Adipocyte (in vitro differentiated cells): ENCODE data around the gene DENND1A.
A peak's percentile ranks its signal among the peaks of the same experiment; 100 is the strongest.

Experiments
- DNase-seq: peaks from one replicate; pipeline ENCODE4 v3.0.0-alpha.2; 2015; ENCODE audit warnings: low read depth
- H3K27me3 ChIP-seq: replicated peaks from 2 replicates; pipeline ENCODE4 v1.7.0; 2013; ENCODE audit warnings: mild to moderate bottlenecking, low read length, moderate library complexity; ENCODE audit not compliant: control insufficient read depth, insufficient read depth
- H3K36me3 ChIP-seq: 2 replicates; pipeline ENCODE4 v1.7.0; 2013; ENCODE audit warnings: low read length, mild to moderate bottlenecking, moderate library complexity; ENCODE audit not compliant: control insufficient read depth, insufficient read depth, severe bottlenecking
- H3K4me1 ChIP-seq: 2 replicates; pipeline ENCODE4 v1.7.0; 2013; ENCODE audit warnings: mild to moderate bottlenecking, low read length, moderate library complexity; ENCODE audit not compliant: control insufficient read depth, insufficient read depth
- H3K4me3 ChIP-seq: 2 replicates; pipeline ENCODE4 v1.7.0; 2013; ENCODE audit warnings: mild to moderate bottlenecking, low read length, moderate library complexity
- H3K9ac ChIP-seq: 2 replicates; pipeline ENCODE4 v1.7.0; 2013; ENCODE audit warnings: mild to moderate bottlenecking, low read length, moderate library complexity
- H3K9me3 ChIP-seq: 2 replicates; pipeline ENCODE4 v1.7.0; 2013; ENCODE audit warnings: mild to moderate bottlenecking, low read length, moderate library complexity; ENCODE audit not compliant: control insufficient read depth

Gene DENND1A

GRCh38 chr9:123960366-123960765 lies 30.4 kb upstream of the DENND1A start:
- Histone ChIP-seq H3K27me3 (peaks cover 29% of the 10 kb centered on the region), H3K4me3 (no peak overlapping the region), H3K9me3 (peaks cover 8% of the 10 kb centered on the region), H3K4me1 (peaks cover under 1% of the 10 kb centered on the region), H3K36me3 (no peaks in the 10 kb centered on the region), H3K9ac (no peak overlapping the region)
- no peak for DNase-seq

GRCh38 chr9:123959787-123960186 lies 29.9 kb upstream of the DENND1A start:
- no peak overlapping the region for H3K4me3 ChIP-seq
- H3K9ac ChIP-seq, result no peak overlapping the region
- H3K9me3 ChIP-seq, result peaks cover 8% of the 10 kb centered on the region

GRCh38 chr9:123957731-123958130 lies 27.8 kb upstream of the DENND1A start:
- DNase-seq, result peak; percentile 7

More at GRCh38 chr9:123959787-123960186, 29.9 kb upstream of the DENND1A start:
- no peak for DNase-seq
- H3K4me1 ChIP-seq, result peaks cover 5% of the 10 kb centered on the region
- no peaks in the 10 kb centered on the region for H3K36me3 ChIP-seq
- H3K27me3 ChIP-seq, result peaks cover 29% of the 10 kb centered on the region

GRCh38 chr9:123957168-123957721 lies 27.3 kb upstream of the DENND1A start:
- Histone ChIP-seq H3K4me1 (peaks cover 21% of the 10 kb centered on the region), H3K9me3 (peaks cover 8% of the 10 kb centered on the region), H3K27me3 (peaks cover 26% of the 10 kb centered on the region), H3K9ac (no peak overlapping the region), H3K36me3 (no peaks in the 10 kb centered on the region), H3K4me3 (no peak overlapping the region)
- DNase-seq, result no peak

More at GRCh38 chr9:123957731-123958130, 27.8 kb upstream of the DENND1A start:
- Histone ChIP-seq H3K9ac (no peak overlapping the region), H3K4me1 (peaks cover 21% of the 10 kb centered on the region), H3K27me3 (peaks cover 29% of the 10 kb centered on the region), H3K9me3 (peaks cover 8% of the 10 kb centered on the region), H3K36me3 (no peaks in the 10 kb centered on the region), H3K4me3 (no peak overlapping the region)

GRCh38 chr9:123955637-123956036 lies 25.7 kb upstream of the DENND1A start:
- Histone ChIP-seq H3K9ac (no peak overlapping the region), H3K27me3 (peaks cover 10% of the 10 kb centered on the region), H3K4me3 (no peak overlapping the region)

GRCh38 chr9:123954518-123955280 lies 24.8 kb upstream of the DENND1A start:
- Histone ChIP-seq H3K9me3 (peaks cover 10% of the 10 kb centered on the region), H3K36me3 (no peaks in the 10 kb centered on the region), H3K27me3 (peaks cover 4% of the 10 kb centered on the region), H3K9ac (no peak overlapping the region), H3K4me3 (no peak overlapping the region), H3K4me1 (peaks cover 21% of the 10 kb centered on the region)
- peak; percentile 75 for DNase-seq

More at GRCh38 chr9:123955637-123956036, 25.7 kb upstream of the DENND1A start:
- no peaks in the 10 kb centered on the region for H3K36me3 ChIP-seq
- peaks cover 21% of the 10 kb centered on the region for H3K4me1 ChIP-seq
- H3K9me3 ChIP-seq, result peaks cover 12% of the 10 kb centered on the region
- DNase-seq, result no peak

- DNase-seq, result no peak
- H3K9me3 ChIP-seq, result peaks cover 5% of the 10 kb centered on the region
- H3K4me1 ChIP-seq, result peaks cover 21% of the 10 kb centered on the region
- no peak overlapping the region for H3K9ac ChIP-seq
- no peaks in the 10 kb centered on the region for H3K36me3 ChIP-seq
- H3K4me3 ChIP-seq, result no peak overlapping the region
- no peaks in the 10 kb centered on the region for H3K27me3 ChIP-seq
Observed at GRCh38 chr9:123952641-123953495, 22.9 kb upstream of the DENND1A start.

- DNase-seq, result no peak
- Histone ChIP-seq H3K36me3 (no peaks in the 10 kb centered on the region), H3K9me3 (peaks cover 5% of the 10 kb centered on the region), H3K4me3 (no peak overlapping the region), H3K9ac (no peak overlapping the region), H3K27me3 (no peaks in the 10 kb centered on the region), H3K4me1 (peaks cover 2% of the 10 kb centered on the region)
Observed at GRCh38 chr9:123948286-123948685, 18.4 kb upstream of the DENND1A start.

- H3K4me1 ChIP-seq, result no peaks in the 10 kb centered on the region
- no peaks in the 10 kb centered on the region for H3K27me3 ChIP-seq
- no peak overlapping the region for H3K9ac ChIP-seq
- H3K9me3 ChIP-seq, result peaks cover 5% of the 10 kb centered on the region
- no peaks in the 10 kb centered on the region for H3K36me3 ChIP-seq
- DNase-seq, result no peak
- H3K4me3 ChIP-seq, result no peak overlapping the region
Observed at GRCh38 chr9:123947326-123947725, 17.4 kb upstream of the DENND1A start.

GRCh38 chr9:123946101-123946821 lies 16.3 kb upstream of the DENND1A start:
- Histone ChIP-seq H3K9me3 (peaks cover 5% of the 10 kb centered on the region), H3K4me3 (no peak overlapping the region), H3K9ac (no peak overlapping the region), H3K4me1 (no peaks in the 10 kb centered on the region), H3K27me3 (no peaks in the 10 kb centered on the region), H3K36me3 (no peaks in the 10 kb centered on the region)
- DNase-seq, result no peak
